ENCODE data around the gene RSPH6A.

RSPH6A gene

DNA sequence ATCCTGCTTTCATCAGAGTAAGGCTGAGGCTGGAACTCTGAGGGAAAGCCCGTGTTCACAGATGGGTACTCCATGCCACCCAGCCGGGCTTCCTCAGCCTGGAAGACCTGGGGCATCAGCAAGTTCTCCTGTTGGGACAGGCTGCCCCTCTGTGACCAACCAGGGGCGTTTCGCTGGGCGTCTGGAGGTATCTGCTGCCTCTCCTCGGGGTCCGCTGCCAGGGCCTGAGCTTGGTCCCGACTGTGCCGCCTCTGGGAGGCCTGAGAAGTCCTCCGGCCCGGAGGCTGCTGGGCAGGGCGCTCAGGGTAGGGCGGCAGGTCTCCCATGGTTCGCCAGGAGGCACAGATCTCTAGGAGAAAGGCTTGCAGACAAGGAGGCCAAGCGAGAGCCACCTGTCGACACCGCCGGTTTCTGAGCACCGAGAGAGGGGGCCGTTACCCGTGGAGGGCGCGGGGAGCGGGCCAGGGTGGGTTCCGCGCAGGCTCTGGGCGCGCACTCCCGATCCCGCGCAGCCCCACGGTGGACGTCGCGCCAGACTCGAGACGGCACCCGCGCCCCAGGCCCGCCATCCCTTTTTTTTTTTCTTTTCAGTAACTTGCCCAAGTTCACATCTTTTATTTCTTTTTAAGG lies at the start of gene RSPH6A:
Gene RSPH6A (minus strand): TSS at position 458 of the 630 bp plus-strand sequence. CDS start 132 bp downstream, at position 326.
- peaks cover 6% of the 10 kb centered on the region; the same call in 1 of the 2 replicates for H3K36me3 ChIP-seq (ENCODE audit: control insufficient read depth, insufficient read depth, low read length)
- peak within 1 kb of the TSS; percentile 61 for H3K4me3 ChIP-seq (ENCODE audit: low read depth, low read length)
- peak within 1 kb of the TSS; percentile 53 for H3K9ac ChIP-seq (ENCODE audit: low read depth, low read length)
- peak within 1 kb of the TSS; percentile 91 for H3K27ac ChIP-seq (ENCODE audit: low read depth, low read length)
- no peaks in the 10 kb centered on the region for H3K9me3 ChIP-seq (ENCODE audit: control insufficient read depth, insufficient read depth, low read length)
- H3K27me3 ChIP-seq (ENCODE audit: control insufficient read depth, insufficient read depth, low read length), result no peaks in the 10 kb centered on the region
- H3K4me1 ChIP-seq (ENCODE audit: control insufficient read depth, insufficient read depth, low read length), result peaks cover 16% of the 10 kb centered on the region

DNA sequence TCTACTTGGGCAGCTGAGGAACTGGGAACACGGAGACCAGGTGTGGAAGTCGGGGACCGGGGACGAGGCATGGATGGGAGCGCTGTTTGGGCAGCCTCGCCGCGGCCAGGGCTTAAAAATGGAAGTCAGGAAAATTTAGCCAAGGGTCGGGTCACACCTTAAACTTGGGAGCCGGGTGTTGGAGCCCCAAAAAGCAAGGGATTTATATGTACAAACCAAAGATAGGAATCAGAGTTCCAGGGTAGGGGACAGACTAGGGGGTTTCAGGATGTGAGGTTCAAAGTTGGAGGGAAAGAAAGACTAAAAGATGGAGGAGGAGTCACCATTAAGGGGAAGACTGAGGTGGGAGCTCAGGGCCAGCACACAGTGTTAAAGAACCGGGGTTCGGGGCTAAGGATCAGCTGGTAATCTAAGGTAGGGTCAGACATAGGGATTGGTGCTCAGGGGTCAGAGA lies 49.5 kb upstream of the RSPH6A start:
- peaks cover 12% of the 10 kb centered on the region; the same call in 1 of the 2 replicates for H3K4me1 ChIP-seq (ENCODE audit: control insufficient read depth, insufficient read depth, low read length)
- H3K4me3 ChIP-seq (ENCODE audit: low read depth, low read length), result peak overlapping the region; percentile 89
- peak overlapping the region; percentile 67 for H3K9ac ChIP-seq (ENCODE audit: low read depth, low read length)

DNA sequence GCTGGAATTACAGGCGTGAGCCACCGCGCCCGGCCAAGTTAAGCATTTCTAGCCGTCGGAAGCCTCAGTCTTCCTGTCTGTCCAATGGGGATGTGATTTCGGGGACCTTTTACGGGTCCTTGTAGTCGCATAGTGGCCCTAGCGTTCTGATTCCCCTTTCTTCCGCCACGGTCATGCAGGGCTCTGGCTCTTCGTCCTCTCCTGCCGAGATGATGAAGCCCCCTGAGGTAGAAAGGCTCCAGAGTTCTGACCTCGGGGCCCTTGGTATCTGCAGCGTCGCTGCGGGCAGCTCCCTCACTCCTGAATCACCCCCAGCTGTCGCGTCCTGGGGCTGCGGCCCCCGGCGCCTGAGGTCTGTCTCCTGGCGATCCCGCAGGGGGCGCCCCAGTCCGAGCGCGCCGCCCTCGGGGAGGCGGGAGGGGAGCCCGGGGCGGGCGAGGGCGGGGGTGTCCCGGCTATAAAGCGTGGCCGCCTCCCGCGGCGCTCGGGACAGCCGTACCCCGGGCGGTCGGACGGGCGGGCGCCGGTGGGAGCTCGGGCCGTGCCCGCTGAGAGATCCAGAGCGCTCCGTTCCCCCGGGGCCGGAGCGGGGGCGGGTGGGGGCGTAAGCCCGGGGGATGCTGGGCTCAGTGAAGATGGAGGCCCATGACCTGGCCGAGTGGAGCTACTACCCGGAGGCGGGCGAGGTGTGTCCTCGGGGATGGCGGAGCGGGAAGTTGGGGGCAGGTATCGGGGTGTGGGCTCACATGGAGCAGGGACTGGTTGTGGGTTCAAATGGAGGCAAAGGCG lies 48.9 kb upstream of the RSPH6A start, which contains the start of gene FOXA3:
Gene FOXA3 (plus strand): TSS at position 487 of the 789 bp plus-strand sequence. CDS start 131 bp downstream, at position 618.
- no peaks in the 10 kb centered on the region for H3K9me3 ChIP-seq (ENCODE audit: control insufficient read depth, insufficient read depth, low read length)
- no peaks in the 10 kb centered on the region for H3K27me3 ChIP-seq (ENCODE audit: control insufficient read depth, insufficient read depth, low read length)
- H3K36me3 ChIP-seq (ENCODE audit: control insufficient read depth, insufficient read depth, low read length), result peaks cover 21% of the 10 kb centered on the region
- peak within 1 kb of the TSS; percentile 35 for H3K27ac ChIP-seq (ENCODE audit: low read depth, low read length)
- H3K4me1 ChIP-seq (ENCODE audit: control insufficient read depth, insufficient read depth, low read length), result peaks cover 12% of the 10 kb centered on the region; the same call in 1 of the 2 replicates
- H3K4me3 ChIP-seq (ENCODE audit: low read depth, low read length), result peak within 1 kb of the TSS; percentile 89
- peak within 1 kb of the TSS; percentile 67 for H3K9ac ChIP-seq (ENCODE audit: low read depth, low read length)

More for the DNA sequence above, 49.5 kb upstream of the RSPH6A start:
- Histone ChIP-seq H3K36me3 (ENCODE audit: control insufficient read depth, insufficient read depth, low read length) (peaks cover 17% of the 10 kb centered on the region), H3K9me3 (ENCODE audit: control insufficient read depth, insufficient read depth, low read length) (no peaks in the 10 kb centered on the region), H3K27ac (ENCODE audit: low read depth, low read length) (peak overlapping the region; percentile 35), H3K27me3 (ENCODE audit: control insufficient read depth, insufficient read depth, low read length) (no peaks in the 10 kb centered on the region)

DNA sequence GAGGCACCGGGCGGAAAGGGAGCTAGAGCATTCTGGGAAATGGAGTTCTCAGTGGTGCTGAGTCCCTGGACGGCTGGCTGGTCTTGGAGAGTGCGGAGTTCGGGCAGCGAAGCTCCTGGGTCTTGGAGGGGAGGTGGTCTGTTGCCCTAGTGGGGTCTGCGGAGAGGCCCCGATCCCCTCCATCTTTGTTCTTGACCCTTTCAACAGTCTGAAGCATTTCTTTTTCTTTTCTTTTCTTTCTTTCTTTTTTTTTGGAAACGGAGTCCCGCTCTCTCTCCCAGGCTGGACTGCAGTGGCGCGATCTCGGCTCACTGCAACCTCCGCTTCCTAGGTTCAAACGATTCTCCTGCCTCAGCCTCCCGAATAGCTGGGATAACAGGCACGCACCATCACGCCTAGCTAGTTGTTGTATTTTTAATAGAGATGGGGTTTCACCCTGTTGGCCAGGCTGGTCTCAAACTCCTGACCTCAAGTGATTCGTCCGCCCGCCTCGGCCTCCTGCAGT lies 48.3 kb upstream of the RSPH6A start:
- Histone ChIP-seq H3K27ac (ENCODE audit: low read depth, low read length) (peak overlapping the region; percentile 4), H3K36me3 (ENCODE audit: control insufficient read depth, insufficient read depth, low read length) (peaks cover 25% of the 10 kb centered on the region), H3K9ac (ENCODE audit: low read depth, low read length) (no peak overlapping the region), H3K4me1 (ENCODE audit: control insufficient read depth, insufficient read depth, low read length) (peaks cover 12% of the 10 kb centered on the region; the same call in 1 of the 2 replicates), H3K27me3 (ENCODE audit: control insufficient read depth, insufficient read depth, low read length) (no peaks in the 10 kb centered on the region), H3K9me3 (ENCODE audit: control insufficient read depth, insufficient read depth, low read length) (no peaks in the 10 kb centered on the region), H3K4me3 (ENCODE audit: low read depth, low read length) (peak overlapping the region; percentile 89)

DNA sequence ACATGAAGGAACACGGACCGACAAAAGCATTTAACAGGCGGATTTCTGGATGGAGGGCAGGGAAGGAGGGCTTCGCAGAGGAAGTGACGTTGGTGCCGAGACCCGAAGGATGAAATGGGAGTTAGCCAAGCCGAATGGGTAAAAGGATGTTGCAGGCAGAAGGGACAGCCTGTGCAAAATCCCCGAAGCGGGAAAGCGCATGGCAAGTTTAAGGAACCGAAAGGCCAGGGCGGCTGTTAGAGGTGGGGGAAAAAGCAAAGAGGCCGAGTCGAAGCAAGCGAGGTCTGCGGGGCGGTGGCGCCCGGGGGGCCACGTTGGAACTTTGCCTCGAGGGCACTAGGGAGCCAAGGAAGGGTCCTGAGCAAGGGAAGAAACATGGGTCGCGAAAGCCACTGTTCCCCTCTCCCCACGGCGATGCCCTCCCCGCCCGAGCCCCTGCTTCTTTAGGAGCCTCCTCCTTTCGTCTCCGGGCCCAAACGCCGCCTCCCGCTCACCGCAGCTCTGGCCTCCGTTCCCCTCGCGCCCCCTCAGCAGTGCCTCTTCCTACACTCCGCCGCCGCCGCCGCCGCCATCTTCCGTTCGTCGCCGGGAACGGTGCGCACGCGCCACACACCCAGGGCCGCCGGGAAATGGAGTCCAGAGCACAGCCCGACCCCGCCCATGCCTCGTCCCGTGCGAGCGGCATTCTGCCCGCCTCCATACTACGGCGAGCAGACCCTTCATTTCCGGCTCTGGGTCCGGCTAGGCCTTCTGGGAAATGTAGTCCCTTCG lies 47.6 kb upstream of the RSPH6A start, which contains the start of gene SYMPK:
Gene SYMPK (minus strand): TSS at position 584 of the 771 bp plus-strand sequence. CDS start 8,652 bp downstream, outside the sequence.
- H3K36me3 ChIP-seq (ENCODE audit: control insufficient read depth, insufficient read depth, low read length), result peaks cover 26% of the 10 kb centered on the region
- peak within 1 kb of the TSS; percentile 88 for H3K9ac ChIP-seq (ENCODE audit: low read depth, low read length)
- H3K9me3 ChIP-seq (ENCODE audit: control insufficient read depth, insufficient read depth, low read length), result no peaks in the 10 kb centered on the region
- H3K4me1 ChIP-seq (ENCODE audit: control insufficient read depth, insufficient read depth, low read length), result peaks cover 12% of the 10 kb centered on the region; the same call in 1 of the 2 replicates
- H3K27ac ChIP-seq (ENCODE audit: low read depth, low read length), result peak within 1 kb of the TSS; percentile 91
- H3K4me3 ChIP-seq (ENCODE audit: low read depth, low read length), result peak within 1 kb of the TSS; percentile 89
- H3K27me3 ChIP-seq (ENCODE audit: control insufficient read depth, insufficient read depth, low read length), result no peaks in the 10 kb centered on the region

DNA sequence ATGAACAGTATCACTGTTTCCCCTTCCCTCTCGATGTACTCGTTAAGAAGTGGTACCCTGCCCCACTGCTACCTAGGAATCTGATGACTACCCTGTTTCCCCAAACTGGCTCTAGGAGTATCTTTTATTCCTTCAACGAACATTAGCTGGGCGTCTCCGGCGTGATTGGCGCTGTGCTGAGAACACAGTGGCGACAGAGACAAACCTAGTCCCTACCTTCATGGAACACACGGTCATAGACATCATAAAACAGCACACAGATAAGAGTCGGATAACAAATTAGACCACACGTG lies 47.1 kb upstream of the RSPH6A start:
- Histone ChIP-seq H3K4me3 (ENCODE audit: low read depth, low read length) (peak overlapping the region; percentile 89), H3K36me3 (ENCODE audit: control insufficient read depth, insufficient read depth, low read length) (peaks cover 26% of the 10 kb centered on the region), H3K4me1 (ENCODE audit: control insufficient read depth, insufficient read depth, low read length) (peaks cover 12% of the 10 kb centered on the region; the same call in 1 of the 2 replicates), H3K9ac (ENCODE audit: low read depth, low read length) (peak overlapping the region; percentile 88), H3K27ac (ENCODE audit: low read depth, low read length) (peak overlapping the region; percentile 91), H3K27me3 (ENCODE audit: control insufficient read depth, insufficient read depth, low read length) (no peaks in the 10 kb centered on the region), H3K9me3 (ENCODE audit: control insufficient read depth, insufficient read depth, low read length) (no peaks in the 10 kb centered on the region)

DNA sequence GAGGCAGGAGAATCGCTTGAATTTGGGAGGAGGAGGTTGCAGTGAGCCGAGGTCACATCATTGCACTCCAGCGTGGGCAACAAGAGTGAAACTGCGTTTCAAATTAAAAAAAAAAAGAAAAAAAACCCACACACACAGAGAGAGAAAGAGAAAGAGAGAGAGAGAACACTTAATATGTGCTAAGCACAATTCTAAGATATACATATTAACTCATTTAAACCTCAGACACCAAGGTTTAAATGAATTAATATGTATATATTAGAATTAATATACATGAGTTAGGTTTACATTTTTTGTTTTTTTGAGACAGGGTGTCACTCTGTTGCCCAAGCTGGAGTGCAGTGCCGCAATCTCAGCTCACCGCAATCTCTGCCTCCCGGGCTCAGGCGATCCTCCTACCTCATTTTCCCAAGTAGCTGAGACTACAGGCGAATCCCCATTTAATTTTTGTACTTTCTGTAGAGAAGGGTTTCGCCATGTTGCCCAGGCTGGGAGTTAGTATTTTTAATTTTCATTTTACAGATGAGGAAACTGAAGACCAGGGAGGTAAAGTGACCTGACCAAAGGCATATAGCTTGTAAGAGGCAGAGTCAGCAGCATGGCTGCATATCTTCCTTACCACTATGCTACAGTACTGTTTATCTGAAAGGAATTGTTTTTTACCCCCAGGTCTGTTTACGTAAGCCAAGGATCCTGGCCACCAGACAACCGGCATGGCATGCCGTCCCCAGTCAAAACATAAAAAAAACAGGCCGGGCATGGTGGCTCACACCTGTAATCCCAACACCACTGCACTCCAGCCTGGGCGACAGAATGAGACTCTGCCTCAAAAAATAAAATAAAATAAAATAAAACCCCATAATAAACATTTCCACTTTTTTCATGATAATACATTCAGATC lies 45.5 kb upstream of the RSPH6A start:
- H3K4me1 ChIP-seq (ENCODE audit: control insufficient read depth, insufficient read depth, low read length), result peaks cover 4% of the 10 kb centered on the region; the same call in 1 of the 2 replicates
- H3K9me3 ChIP-seq (ENCODE audit: control insufficient read depth, insufficient read depth, low read length), result no peaks in the 10 kb centered on the region
- peaks cover 26% of the 10 kb centered on the region for H3K36me3 ChIP-seq (ENCODE audit: control insufficient read depth, insufficient read depth, low read length)
- no peak overlapping the region for H3K9ac ChIP-seq (ENCODE audit: low read depth, low read length)
- H3K27ac ChIP-seq (ENCODE audit: low read depth, low read length), result no peak overlapping the region
- H3K4me3 ChIP-seq (ENCODE audit: low read depth, low read length), result no peak overlapping the region
- no peaks in the 10 kb centered on the region for H3K27me3 ChIP-seq (ENCODE audit: control insufficient read depth, insufficient read depth, low read length)

DNA sequence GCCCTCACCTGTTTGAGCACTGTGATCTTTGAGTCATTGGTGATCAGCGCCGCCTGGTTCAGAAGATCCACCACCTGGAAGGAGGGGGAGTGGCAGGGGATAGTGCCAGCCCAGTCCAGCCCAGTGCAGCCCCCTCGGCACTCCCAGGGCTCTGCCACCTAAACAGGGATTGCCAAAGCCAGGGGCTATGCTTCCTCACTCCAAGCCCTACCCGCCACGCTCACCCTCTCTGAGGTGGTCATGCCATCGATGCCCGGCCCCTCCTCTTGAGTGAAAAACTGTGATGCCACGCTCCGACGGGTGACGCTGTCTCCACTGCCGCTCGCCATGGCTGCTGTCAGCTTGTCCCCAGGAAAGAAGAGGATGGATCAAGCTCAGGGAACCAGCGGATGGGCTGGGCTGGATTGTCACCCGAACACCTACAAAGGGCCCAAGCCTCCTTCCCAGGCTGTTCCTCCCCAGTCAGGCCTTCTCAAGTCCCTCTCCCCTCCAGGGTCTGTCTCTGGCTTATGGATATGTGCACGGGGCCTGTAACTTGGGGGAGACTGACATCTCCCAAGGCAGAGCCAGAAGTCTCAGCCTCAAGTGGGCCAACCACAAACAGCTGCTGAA lies 39.2 kb upstream of the RSPH6A start:
- Histone ChIP-seq H3K36me3 (ENCODE audit: control insufficient read depth, insufficient read depth, low read length) (peaks cover 68% of the 10 kb centered on the region), H3K4me3 (ENCODE audit: low read depth, low read length) (no peak overlapping the region)

DNA sequence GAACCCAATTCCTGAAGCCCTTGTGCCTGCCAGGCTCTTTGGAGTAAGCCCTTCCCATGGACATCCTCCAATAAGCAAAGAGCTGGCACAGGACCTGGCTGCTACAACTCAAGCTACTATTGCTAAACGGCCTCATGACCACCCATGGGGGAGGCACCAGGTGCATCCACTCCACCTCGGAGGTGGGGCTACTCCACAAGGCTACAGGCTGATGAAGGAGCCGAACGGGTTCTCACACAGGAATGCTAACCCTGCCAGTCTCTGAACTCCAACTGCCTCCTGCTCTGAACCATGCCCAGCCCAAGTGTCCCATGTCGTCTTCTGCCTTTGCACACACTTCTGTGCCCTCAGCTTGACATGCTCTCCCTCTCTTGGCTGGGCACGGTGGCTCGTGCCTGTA lies 37.9 kb upstream of the RSPH6A start:
- H3K27ac ChIP-seq (ENCODE audit: low read depth, low read length), result no peak overlapping the region
- no peaks in the 10 kb centered on the region for H3K9me3 ChIP-seq (ENCODE audit: control insufficient read depth, insufficient read depth, low read length)
- no peak overlapping the region for H3K9ac ChIP-seq (ENCODE audit: low read depth, low read length)
- no peaks in the 10 kb centered on the region for H3K27me3 ChIP-seq (ENCODE audit: control insufficient read depth, insufficient read depth, low read length)
- peaks cover 73% of the 10 kb centered on the region for H3K36me3 ChIP-seq (ENCODE audit: control insufficient read depth, insufficient read depth, low read length)
- H3K4me3 ChIP-seq (ENCODE audit: low read depth, low read length), result no peak overlapping the region
- H3K4me1 ChIP-seq (ENCODE audit: control insufficient read depth, insufficient read depth, low read length), result no peaks in the 10 kb centered on the region

More for the DNA sequence above, 39.2 kb upstream of the RSPH6A start:
- H3K27ac ChIP-seq (ENCODE audit: low read depth, low read length), result no peak overlapping the region
- H3K9ac ChIP-seq (ENCODE audit: low read depth, low read length), result no peak overlapping the region
- no peaks in the 10 kb centered on the region for H3K27me3 ChIP-seq (ENCODE audit: control insufficient read depth, insufficient read depth, low read length)
- no peaks in the 10 kb centered on the region for H3K4me1 ChIP-seq (ENCODE audit: control insufficient read depth, insufficient read depth, low read length)
- no peaks in the 10 kb centered on the region for H3K9me3 ChIP-seq (ENCODE audit: control insufficient read depth, insufficient read depth, low read length)

Measured in HUES48 (cell line).